Measurements from ENCODE around the gene MAN1A1.

MAN1A1 gene

DNA sequence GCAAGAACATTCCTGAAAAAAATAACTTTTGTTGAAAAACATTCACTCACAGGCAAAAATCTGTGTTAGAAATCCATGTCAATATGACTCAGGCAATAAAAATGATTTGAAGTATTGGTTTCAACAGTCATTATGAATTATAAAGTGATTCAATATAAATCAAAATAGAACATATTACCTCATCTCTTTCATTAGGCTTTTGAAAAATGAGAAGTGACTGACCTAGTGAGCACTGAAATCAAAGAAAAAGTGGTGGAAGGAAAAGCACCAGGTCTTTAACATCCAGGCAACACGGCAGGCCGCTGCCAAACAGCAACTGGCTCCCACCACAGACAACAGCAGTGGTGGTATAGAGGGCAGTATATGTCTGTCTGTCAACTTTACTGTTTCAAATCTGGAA is 68.9 kb downstream of the MAN1A1 start:
- DNase-seq (ENCODE audit: low spot score) = no peak
- in situ Hi-C loops (cut with MboI; ENCODE audit: low pct_unique_long_range_greater_than_20kb, low sequenced_read_pairs, unreplicated experiment) = no loop called here
- TF ChIP-seq, protein P1, sequence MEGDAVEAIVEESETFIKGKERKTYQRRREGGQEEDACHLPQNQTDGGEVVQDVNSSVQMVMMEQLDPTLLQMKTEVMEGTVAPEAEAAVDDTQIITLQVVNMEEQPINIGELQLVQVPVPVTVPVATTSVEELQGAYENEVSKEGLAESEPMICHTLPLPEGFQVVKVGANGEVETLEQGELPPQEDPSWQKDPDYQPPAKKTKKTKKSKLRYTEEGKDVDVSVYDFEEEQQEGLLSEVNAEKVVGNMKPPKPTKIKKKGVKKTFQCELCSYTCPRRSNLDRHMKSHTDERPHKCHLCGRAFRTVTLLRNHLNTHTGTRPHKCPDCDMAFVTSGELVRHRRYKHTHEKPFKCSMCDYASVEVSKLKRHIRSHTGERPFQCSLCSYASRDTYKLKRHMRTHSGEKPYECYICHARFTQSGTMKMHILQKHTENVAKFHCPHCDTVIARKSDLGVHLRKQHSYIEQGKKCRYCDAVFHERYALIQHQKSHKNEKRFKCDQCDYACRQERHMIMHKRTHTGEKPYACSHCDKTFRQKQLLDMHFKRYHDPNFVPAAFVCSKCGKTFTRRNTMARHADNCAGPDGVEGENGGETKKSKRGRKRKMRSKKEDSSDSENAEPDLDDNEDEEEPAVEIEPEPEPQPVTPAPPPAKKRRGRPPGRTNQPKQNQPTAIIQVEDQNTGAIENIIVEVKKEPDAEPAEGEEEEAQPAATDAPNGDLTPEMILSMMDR (IDR thresholded peaks at IDR 0.05; ENCODE audit: extremely low read depth, insufficient read depth, missing control alignments) = no peak

DNA sequence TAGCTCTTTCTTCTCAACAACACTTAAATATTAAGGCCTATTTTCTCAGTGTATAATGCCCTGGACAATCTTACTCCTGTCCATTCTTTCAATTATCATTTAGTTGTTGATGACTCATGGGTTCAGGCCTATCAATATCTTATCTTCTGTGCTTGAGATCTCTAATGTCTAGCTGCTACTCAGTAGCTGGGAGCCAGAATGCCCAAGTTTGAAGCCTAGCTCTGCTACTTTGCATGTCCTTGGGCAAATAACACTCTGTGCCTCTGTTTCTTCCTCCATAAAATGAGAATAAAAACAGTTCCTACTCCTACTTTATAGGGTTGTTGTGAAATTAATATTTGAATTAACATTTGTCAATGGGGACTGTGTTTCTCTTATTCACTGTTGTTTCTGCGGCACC is 69.5 kb downstream of the MAN1A1 start:
- in situ Hi-C loops (cut with MboI; ENCODE audit: low pct_unique_long_range_greater_than_20kb, low sequenced_read_pairs, unreplicated experiment) = no loop called here
- TF ChIP-seq, protein P1 (IDR thresholded peaks at IDR 0.05; ENCODE audit: extremely low read depth, insufficient read depth, missing control alignments) = no peak

DNA sequence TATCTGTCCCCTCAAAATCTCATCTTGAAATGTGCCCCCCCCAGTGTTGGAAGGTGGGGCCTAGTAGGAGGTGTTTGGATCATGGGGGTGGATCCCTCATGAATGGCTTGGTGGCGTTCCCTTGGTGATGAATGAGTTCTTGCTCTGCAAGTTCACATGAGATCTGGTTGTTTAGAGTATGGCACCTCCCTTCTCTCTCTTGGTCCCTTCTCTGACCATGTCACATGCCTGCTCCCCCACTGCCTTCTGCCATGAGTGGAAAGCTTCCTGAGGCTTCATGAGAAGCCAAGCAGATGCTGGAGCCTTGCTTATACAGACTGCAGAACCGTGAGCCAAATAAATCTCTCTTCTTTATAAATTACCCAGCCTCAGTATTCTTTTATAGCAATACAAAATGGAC is 70.9 kb downstream of the MAN1A1 start:
- TF ChIP-seq, protein P1 (IDR thresholded peaks at IDR 0.05; ENCODE audit: extremely low read depth, insufficient read depth, missing control alignments) = no peak
- no peak for DNase-seq (ENCODE audit: low spot score)
- in situ Hi-C loops (cut with MboI; ENCODE audit: low pct_unique_long_range_greater_than_20kb, low sequenced_read_pairs, unreplicated experiment) = no loop called here

More for the DNA sequence above, 69.5 kb downstream of the MAN1A1 start:
- DNase-seq (ENCODE audit: low spot score) = no peak

DNA sequence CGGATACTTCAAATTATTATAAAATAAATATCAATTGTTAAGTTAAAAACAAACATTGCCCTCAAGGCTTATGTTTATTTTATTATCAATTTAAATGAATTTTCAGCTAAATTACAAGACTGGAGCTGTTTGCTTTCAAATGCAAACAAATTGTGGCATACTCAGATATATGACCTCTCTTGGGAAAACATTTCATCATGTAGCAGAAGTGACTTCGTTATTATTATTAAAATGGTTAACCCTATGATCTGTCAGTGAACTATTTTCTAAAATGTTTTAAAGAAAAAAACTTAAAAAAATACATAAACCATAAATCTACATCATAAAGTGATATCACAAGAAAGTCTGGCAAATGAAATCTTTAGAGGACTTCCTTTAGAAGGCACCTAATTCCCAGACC is 72.5 kb downstream of the MAN1A1 start:
- TF ChIP-seq, protein P1 (IDR thresholded peaks at IDR 0.05; ENCODE audit: extremely low read depth, insufficient read depth, missing control alignments) = no peak
- in situ Hi-C loops (cut with MboI; ENCODE audit: low pct_unique_long_range_greater_than_20kb, low sequenced_read_pairs, unreplicated experiment) = no loop called here
- no peak for DNase-seq (ENCODE audit: low spot score)

DNA sequence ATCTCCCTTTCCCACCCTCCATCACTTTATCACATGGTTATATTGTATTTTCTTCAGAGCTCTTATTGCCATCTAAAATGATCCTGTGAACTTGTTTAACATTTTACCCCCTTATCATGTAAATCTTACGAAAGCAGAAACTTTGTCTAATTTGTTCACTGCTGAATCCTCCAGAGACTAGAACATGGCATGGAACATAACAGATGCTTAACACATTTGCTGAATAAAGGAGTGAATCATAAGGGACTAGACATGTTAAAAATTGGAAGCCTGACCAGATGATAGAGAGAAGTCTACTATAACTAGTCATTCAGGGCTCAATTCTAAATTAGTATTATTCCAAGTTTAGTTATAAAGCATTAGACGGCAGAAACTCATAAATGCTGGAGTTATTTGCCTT is 73.3 kb downstream of the MAN1A1 start:
- DNase-seq (ENCODE audit: low spot score) = no peak
- in situ Hi-C loops (cut with MboI; ENCODE audit: low pct_unique_long_range_greater_than_20kb, low sequenced_read_pairs, unreplicated experiment) = no loop called here
- TF ChIP-seq, protein P1 (IDR thresholded peaks at IDR 0.05; ENCODE audit: extremely low read depth, insufficient read depth, missing control alignments) = no peak

DNA sequence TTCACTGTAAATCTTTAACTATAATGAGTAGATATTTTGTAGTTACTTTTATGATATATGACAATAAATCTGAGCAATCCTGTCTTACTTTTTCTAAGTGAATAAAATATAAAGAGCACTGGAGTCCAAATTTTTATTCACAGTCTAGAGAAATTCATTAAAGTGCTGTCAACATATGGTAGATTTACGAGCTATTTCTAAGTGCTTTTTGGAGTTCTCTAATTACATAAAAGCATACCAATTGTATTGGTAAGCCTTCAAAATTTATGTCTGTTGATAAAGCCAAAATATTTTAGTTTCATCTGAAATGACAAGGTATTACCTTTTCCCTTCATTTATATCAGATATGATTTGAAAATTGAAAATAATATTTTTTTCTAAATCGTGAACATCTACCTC is 75.4 kb downstream of the MAN1A1 start:
- in situ Hi-C loops (cut with MboI; ENCODE audit: low pct_unique_long_range_greater_than_20kb, low sequenced_read_pairs, unreplicated experiment) = no loop called here
- DNase-seq (ENCODE audit: low spot score) = no peak
- TF ChIP-seq, protein P1 (IDR thresholded peaks at IDR 0.05; ENCODE audit: extremely low read depth, insufficient read depth, missing control alignments) = no peak
